A549 treated with DMSO at 1 μM for 4 hours (cell line): ENCODE data around the gene SEPSECS. TPM values are rescaled to one million over a fixed set of nuclear protein-coding genes. Genes with fewer than 3 reads are reported as not detected.

ENCODE experiments used
- total RNA-seq: library from RNA; stranded (reverse); fragments of 200-300 nt; extraction: Qiagen RNA extraction; gene quantifications from 5 replicates; pipeline ENCODE4 v1.2.3, GENCODE V29; 2022; ENCODE audit warnings: low read depth

The SEPSECS gene
- 2.7 to 3.6 TPM (median 3.5 TPM) in 5 replicates for total RNA-seq

DNA sequence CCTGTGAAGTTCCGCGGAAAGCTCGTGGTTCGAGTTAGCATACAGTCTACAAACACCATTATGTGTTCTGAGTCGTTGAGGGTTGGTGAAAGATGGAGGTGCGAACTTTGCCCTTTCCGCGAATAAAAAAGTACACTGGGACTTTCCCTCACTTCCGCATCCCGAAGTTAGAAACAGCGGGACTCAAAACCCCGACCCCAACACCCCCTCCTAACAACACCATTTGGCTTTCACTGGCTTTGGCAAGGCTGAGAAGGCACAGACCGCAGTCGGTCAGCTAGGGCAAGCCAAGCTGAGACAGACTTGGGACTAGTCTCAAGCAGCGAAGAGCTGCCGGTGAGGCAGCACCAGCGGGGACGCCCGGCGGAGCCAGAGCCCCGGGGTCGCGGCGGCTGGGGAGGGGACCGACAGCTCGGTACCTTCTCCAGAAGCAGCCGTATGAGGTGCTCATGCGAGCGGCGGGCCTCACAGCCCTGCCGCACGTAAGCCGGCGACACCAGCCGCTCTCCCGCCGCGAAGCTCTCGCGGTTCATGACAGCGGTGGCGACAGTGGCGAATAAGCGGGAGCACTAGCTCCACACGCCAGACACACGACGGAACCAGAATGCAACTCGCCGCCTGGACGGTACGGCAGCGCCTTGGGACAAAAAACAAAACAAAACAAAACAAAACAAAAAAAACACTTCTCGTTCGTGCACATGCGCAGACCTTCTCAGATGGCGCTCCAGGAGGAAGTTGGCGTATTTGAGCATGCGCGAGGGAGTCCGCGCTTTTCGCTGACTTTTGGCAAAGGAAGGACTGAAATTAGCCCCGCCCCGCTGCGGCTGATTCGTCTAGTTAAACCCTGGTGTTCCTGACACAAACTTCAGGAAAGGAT, at the start of gene SEPSECS:
Gene SEPSECS (minus strand): TSS at position 613 of the 877 bp plus-strand sequence. CDS start 80 bp downstream, at position 533.

Other genes starting within 250 kb of the SEPSECS start
- gene CCDC149, start 247.4 kb downstream of the SEPSECS start, total RNA-seq, result 1.4 to 2.5 TPM (median 1.8 TPM) in 5 replicates
- gene LGI2, start 129.5 kb downstream of the SEPSECS start, total RNA-seq, result 0.14 to 0.43 TPM (median 0.22 TPM) in 5 replicates
- gene PI4K2B, start 73.6 kb upstream of the SEPSECS start, total RNA-seq, result 5.5 to 9.8 TPM (median 7.5 TPM) in 5 replicates
- 4.4 to 5.4 TPM (median 4.9 TPM) in 5 replicates for gene ZCCHC4, start 152.3 kb upstream of the SEPSECS start, total RNA-seq
- gene ANAPC4, start 216.8 kb upstream of the SEPSECS start, total RNA-seq, result 10.4 to 14.2 TPM (median 13.6 TPM) in 5 replicates